Measurements from ENCODE around the gene MCOLN1. TPM values are rescaled to one million over a fixed set of nuclear protein-coding genes. Genes with fewer than 3 reads are reported as not detected.

The MCOLN1 gene
- total and polyA plus RNA-seq, 11 donors = 12.1 to 49.7 (median 21.0) TPM

- 94 to 97% (median 96%) methylated on average over 29 to 33 of the region's 33 CpGs for WGBS, 4 donors
- ATAC-seq = no peak
- peaks cover 0 to 23% (median 4%) of the 10 kb centered on the region in 12 donors for H3K4me1 ChIP-seq
- no peak for DNase-seq
- H3K27me3 ChIP-seq = no peaks in the 10 kb centered on the region
- no peak overlapping the region for H3K4me3 ChIP-seq
- peaks cover 0 to 62% (median 38%) of the 10 kb centered on the region in 9 donors for H3K36me3 ChIP-seq
- no peak for TF ChIP-seq POLR2A (IDR thresholded peaks at IDR 0.05)
- intact Hi-C loops (cut with DNase I) = loop anchor here in 8 of 10 donors (5.0 to 10.0 kb wide), 3 partner anchors 43 to 1845 kb away; partner anchors contain the start of genes HSD11B1L (in 1 of the 8), MICOS13 (in 1 of the 8) and PEX11G (in 1 of the 8)
- H3K9me3 ChIP-seq = no peaks in the 10 kb centered on the region
- H3K27ac ChIP-seq = no peak overlapping the region
Measured at GRCh38 chr19:7529610-7530490, 7.4 kb downstream of the MCOLN1 start.

- Histone ChIP-seq H3K4me1 (peaks cover 0 to 25% (median 10%) of the 10 kb centered on the region in 12 donors), H3K4me3 (peak overlapping the region; percentile 62 to 98 (median 86)), H3K36me3 (peaks cover 0 to 46% (median 33%) of the 10 kb centered on the region in 9 donors), H3K27ac (peak overlapping the region; percentile 57 to 96 (median 93)), H3K27me3 (no peaks in the 10 kb centered on the region), H3K9me3 (no peaks in the 10 kb centered on the region)
- ATAC-seq = peak; percentile 17 to 47 (median 37)
- DNase-seq = peak; percentile 73 to 90 (median 82)
- intact Hi-C loops (cut with DNase I) = loop anchor here in 7 of 10 donors (5.0 to 10.0 kb wide), 3 partner anchors 46 to 1849 kb away; partner anchors contain the start of genes HSD11B1L (in 1 of the 7), MICOS13 (in 1 of the 7) and PEX11G (in 1 of the 7)
- 21 to 31% (median 28%) methylated on average over 23 to 30 of the region's 30 CpGs for WGBS, 4 donors
- TF ChIP-seq POLR2A (IDR thresholded peaks at IDR 0.05) (no peak), CTCF (IDR thresholded peaks at IDR 0.05) (no peak)
Measured at GRCh38 chr19:7533281-7533885, 11.0 kb downstream of the MCOLN1 start.

GRCh38 chr19:7533925-7534480, 11.6 kb downstream of the MCOLN1 start:
- Histone ChIP-seq H3K27me3 (no peaks in the 10 kb centered on the region), H3K4me3 (peak overlapping the region; percentile 62 to 98 (median 86)), H3K4me1 (peaks cover 0 to 25% (median 10%) of the 10 kb centered on the region in 12 donors), H3K36me3 (peaks cover 0 to 46% (median 36%) of the 10 kb centered on the region in 9 donors), H3K9me3 (no peaks in the 10 kb centered on the region), H3K27ac (peak overlapping the region; percentile 57 to 96 (median 93))
- ATAC-seq (peak; percentile 81 to 86 (median 82)), DNase-seq (peak; percentile 90 to 93 (median 90))
- intact Hi-C loops (cut with DNase I) = loop anchor here in 7 of 10 donors (1.0 to 10.0 kb wide), 6 partner anchors 12 to 1849 kb away; partner anchors contain the start of genes PEX11G (in 2 of the 7), HSD11B1L (in 1 of the 7), MCOLN1 (in 1 of the 7) and MICOS13 (in 1 of the 7)
- whole genome bisulfite sequencing, 4 donors = 0 to 1% (median 1%) methylated on average over 40 to 41 of the region's 41 CpGs
- TF ChIP-seq CTCF (IDR thresholded peaks at IDR 0.05) = no peak
- TF ChIP-seq POLR2A (IDR thresholded peaks at IDR 0.05) = peak; percentile 8 to 55

- H3K36me3 ChIP-seq = peaks cover 0 to 45% (median 37%) of the 10 kb centered on the region in 9 donors
- intact Hi-C loops (cut with DNase I) = loop anchor here in 7 of 10 donors (1.0 to 10.0 kb wide), 6 partner anchors 12 to 1850 kb away; partner anchors contain the start of genes PEX11G (in 2 of the 7), HSD11B1L (in 1 of the 7), MCOLN1 (in 1 of the 7) and MICOS13 (in 1 of the 7)
- 0 to 1% (median 1%) methylated on average over 22 to 27 of the region's 27 CpGs for WGBS, 4 donors
Measured at GRCh38 chr19:7534531-7535046, 12.2 kb downstream of the MCOLN1 start.

More at GRCh38 chr19:7534531-7535046, 12.2 kb downstream of the MCOLN1 start:
- H3K27ac ChIP-seq = peak overlapping the region; percentile 57 to 96 (median 93)
- TF ChIP-seq POLR2A (IDR thresholded peaks at IDR 0.05) = no peak
- peak in 3 of 12 donors; percentile 10 to 35 (median 12) for TF ChIP-seq CTCF (IDR thresholded peaks at IDR 0.05)
- peaks cover 0 to 25% (median 10%) of the 10 kb centered on the region in 12 donors for H3K4me1 ChIP-seq
- H3K27me3 ChIP-seq = no peaks in the 10 kb centered on the region
- ATAC-seq (peak; percentile 33 to 64 (median 56)), DNase-seq (peak; percentile 66 to 76 (median 72))
- no peaks in the 10 kb centered on the region for H3K9me3 ChIP-seq
- H3K4me3 ChIP-seq = peak overlapping the region; percentile 62 to 98 (median 86)
